ENCODE data around the gene UBE2D2. TPM values are rescaled to one million over a fixed set of nuclear protein-coding genes. Genes with fewer than 3 reads are reported as not detected.

UBE2D2 gene
- total and polyA plus RNA-seq, 2 of the 4 experiments (the other 2 are of a cell fraction), result 26.9 to 35.7 TPM

DNA sequence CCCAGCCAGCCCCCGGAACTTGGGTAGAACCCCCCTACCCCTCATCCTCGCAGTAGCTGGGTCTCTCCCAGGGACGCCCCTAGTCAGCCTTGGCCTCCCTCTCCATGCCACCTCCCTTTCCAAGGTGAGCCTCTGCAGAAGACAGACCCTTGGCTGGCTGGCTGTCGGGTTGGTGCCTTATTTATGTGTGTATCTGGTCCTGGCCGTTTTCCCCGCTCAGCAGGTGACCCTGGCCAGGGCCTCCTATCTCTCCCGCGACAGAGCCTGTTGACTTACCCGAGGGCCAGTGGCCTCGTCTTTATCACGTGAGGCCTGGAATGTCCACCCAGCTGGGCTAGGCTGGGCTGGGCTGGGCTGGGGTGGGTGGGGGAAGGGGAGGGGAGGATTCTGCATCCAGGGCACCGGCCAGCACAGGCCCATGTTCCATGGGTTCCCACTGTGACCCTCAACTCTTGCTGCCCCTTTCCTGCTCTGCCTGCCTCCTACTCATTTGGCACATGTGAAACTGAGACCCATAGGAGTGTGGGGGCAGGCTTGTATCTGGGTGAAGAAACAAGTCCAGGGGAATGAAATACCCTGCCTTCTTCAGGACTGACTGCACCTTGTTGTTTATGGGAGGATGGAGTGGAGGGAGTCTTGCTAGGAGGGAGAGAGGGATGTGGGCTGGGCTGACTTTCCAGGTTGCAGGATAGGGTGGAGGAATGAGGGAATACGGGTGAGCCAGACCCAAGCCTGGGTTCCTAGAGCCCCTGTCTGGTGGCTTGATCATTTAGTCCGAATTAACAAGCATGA, 90.1 kb downstream of the UBE2D2 start:
- H4K20me1 ChIP-seq (ENCODE audit: insufficient read depth, low read length), result peaks cover 16% of the 10 kb centered on the region
- H3K4me1 ChIP-seq (ENCODE audit: control insufficient read depth, insufficient read depth, low read length), result peaks cover 41% of the 10 kb centered on the region

More for the DNA sequence above, 90.1 kb downstream of the UBE2D2 start:
- Histone ChIP-seq H2BK20ac (ENCODE audit: low read depth, low read length) (peak overlapping the region; percentile 60; the same call in 1 of the 2 replicates), H4K8ac (ENCODE audit: low read depth in 2 of 2, low read length in 2 of 2) (peak overlapping the region in 1 of 2 experiments; percentile 56; a peak in 2 of 4 replicates), H3K27me3 (ENCODE audit: control insufficient read depth, insufficient read depth, low read length) (peaks cover 4% of the 10 kb centered on the region; the same call in 1 of the 2 replicates), H2AK5ac (ENCODE audit: low read depth, low read length) (peak overlapping the region; percentile 94), H3K9me1 (ENCODE audit: insufficient read depth, low read length) (peaks cover 29% of the 10 kb centered on the region), H2BK120ac (ENCODE audit: low read depth, low read length) (peak overlapping the region; percentile 77), H3K4me2 (ENCODE audit: low read depth, low read length) (peak overlapping the region; percentile 89), H2BK5ac (ENCODE audit: low read depth, low read length, poor library complexity, severe bottlenecking) (peak overlapping the region; percentile 89), H3K4ac (ENCODE audit: low read depth, low read length) (peak overlapping the region; percentile 84), H3K14ac (replicated peaks; ENCODE audit: low read depth, low read length) (0 out of 2 replicates have a peak overlapping the region, but pooled peaks have one; percentile 7), H4K5ac (ENCODE audit: low read depth, low read length) (peak overlapping the region; percentile 58), H3K4me3 (ENCODE audit: insufficient read depth, low read depth, low read length) (peak overlapping the region; percentile 90), H2AK9ac (replicated peaks; ENCODE audit: low read depth, low read length, poor library complexity) (peak overlapping the region; percentile 96), H4K91ac (ENCODE audit: insufficient read depth, low read depth, low read length) (peak overlapping the region; percentile 85), H2BK15ac (ENCODE audit: low read depth, low read length) (peak overlapping the region; percentile 85; the same call in 2 of the 3 replicates), H3K23ac (ENCODE audit: low read depth, low read length) (peak overlapping the region; percentile 68), H2AFZ (replicated peaks; ENCODE audit: low read length, poor library complexity) (peak overlapping the region; percentile 59), H3K36me3 (ENCODE audit: control insufficient read depth, insufficient read depth, low read length) (no peaks in the 10 kb centered on the region), H3K79me1 (ENCODE audit: low read depth in 1 of 2, low read length in 2 of 2) (peaks cover 24 to 64% of the 10 kb centered on the region in 2 experiments; a peak in 3 of 4 replicates), H3K18ac (ENCODE audit: low read depth, low read length) (peak overlapping the region; percentile 46), H3K56ac (ENCODE audit: extremely low read depth, insufficient read depth, low read length) (peak overlapping the region; percentile 50; the same call in 1 of the 2 replicates), H3K27ac (ENCODE audit: insufficient read depth, low read length) (peak overlapping the region; percentile 86), H3K9me3 (ENCODE audit: control insufficient read depth, insufficient read depth, low read length) (no peaks in the 10 kb centered on the region), H3K9ac (ENCODE audit: low read depth, low read length) (peak overlapping the region; percentile 77; the same call in 1 of the 2 replicates)
- 33% methylated on average over 4 of the region's 14 CpGs; no CpG with 5 or more reads in 1 of the 2 experiments for WGBS, 2 experiments (ENCODE audit: extremely low coverage in 2 of 2, insufficient read length in 1 of 2)
- DNase-seq (no peak), ATAC-seq (ENCODE audit: low read depth) (peak; percentile 1; the same call in 1 of the 2 replicates)
- in situ Hi-C loops (cut with MboI; ENCODE audit: low sequenced_read_pairs), result no loop called here
- TF ChIP-seq RCOR1 (IDR thresholded peaks at IDR 0.05; ENCODE audit: insufficient replicate concordance, low read length) (no peak), BHLHE40 (IDR thresholded peaks at IDR 0.05; ENCODE audit: low read depth, low read length) (peak; percentile 50; the same call in 1 of the 2 replicates), RFX5 (IDR thresholded peaks at IDR 0.05; ENCODE audit: low read depth, low read length) (no peak)
- TF ChIP-seq, protein P1, sequence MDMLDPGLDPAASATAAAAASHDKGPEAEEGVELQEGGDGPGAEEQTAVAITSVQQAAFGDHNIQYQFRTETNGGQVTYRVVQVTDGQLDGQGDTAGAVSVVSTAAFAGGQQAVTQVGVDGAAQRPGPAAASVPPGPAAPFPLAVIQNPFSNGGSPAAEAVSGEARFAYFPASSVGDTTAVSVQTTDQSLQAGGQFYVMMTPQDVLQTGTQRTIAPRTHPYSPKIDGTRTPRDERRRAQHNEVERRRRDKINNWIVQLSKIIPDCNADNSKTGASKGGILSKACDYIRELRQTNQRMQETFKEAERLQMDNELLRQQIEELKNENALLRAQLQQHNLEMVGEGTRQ (IDR thresholded peaks at IDR 0.05; ENCODE audit: low read depth, low read length), result peak; percentile 66
- ChIA-PET CTCF (interaction anchor here (0.7 to 3.0 kb wide), 5 partner anchors 15 to 115 kb away, joined by 3 to 11 read pairs (median 6); no protein-coding TSS in a partner anchor), POLR2A (ENCODE audit: unreplicated experiment) (interaction anchor here (0.7 kb wide), 1 partner anchor 85 kb away, joined by 12 read pairs; no protein-coding TSS in a partner anchor)
- no TSS peak for BruUV-seq (replicated peaks)
- dilution Hi-C loops (cut with HindIII; ENCODE audit: low sequenced_read_pairs, unreplicated experiment), result no loop called here
- intact Hi-C loops (cut with micrococcal nuclease), result no loop called here
